HG03469 (cell line): Measurements from ENCODE around the gene THRA.

Experiments used
- ATAC-seq: cut with Tn5 transposase; IDR thresholded peaks from one replicate; pipeline ENCODE4 v1.9.1; 2021; ENCODE audit warnings: mild to moderate bottlenecking, moderate library complexity, moderate number of reproducible peaks; ENCODE audit not compliant: unreplicated experiment

The THRA gene, protein sequence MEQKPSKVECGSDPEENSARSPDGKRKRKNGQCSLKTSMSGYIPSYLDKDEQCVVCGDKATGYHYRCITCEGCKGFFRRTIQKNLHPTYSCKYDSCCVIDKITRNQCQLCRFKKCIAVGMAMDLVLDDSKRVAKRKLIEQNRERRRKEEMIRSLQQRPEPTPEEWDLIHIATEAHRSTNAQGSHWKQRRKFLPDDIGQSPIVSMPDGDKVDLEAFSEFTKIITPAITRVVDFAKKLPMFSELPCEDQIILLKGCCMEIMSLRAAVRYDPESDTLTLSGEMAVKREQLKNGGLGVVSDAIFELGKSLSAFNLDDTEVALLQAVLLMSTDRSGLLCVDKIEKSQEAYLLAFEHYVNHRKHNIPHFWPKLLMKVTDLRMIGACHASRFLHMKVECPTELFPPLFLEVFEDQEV

DNA sequence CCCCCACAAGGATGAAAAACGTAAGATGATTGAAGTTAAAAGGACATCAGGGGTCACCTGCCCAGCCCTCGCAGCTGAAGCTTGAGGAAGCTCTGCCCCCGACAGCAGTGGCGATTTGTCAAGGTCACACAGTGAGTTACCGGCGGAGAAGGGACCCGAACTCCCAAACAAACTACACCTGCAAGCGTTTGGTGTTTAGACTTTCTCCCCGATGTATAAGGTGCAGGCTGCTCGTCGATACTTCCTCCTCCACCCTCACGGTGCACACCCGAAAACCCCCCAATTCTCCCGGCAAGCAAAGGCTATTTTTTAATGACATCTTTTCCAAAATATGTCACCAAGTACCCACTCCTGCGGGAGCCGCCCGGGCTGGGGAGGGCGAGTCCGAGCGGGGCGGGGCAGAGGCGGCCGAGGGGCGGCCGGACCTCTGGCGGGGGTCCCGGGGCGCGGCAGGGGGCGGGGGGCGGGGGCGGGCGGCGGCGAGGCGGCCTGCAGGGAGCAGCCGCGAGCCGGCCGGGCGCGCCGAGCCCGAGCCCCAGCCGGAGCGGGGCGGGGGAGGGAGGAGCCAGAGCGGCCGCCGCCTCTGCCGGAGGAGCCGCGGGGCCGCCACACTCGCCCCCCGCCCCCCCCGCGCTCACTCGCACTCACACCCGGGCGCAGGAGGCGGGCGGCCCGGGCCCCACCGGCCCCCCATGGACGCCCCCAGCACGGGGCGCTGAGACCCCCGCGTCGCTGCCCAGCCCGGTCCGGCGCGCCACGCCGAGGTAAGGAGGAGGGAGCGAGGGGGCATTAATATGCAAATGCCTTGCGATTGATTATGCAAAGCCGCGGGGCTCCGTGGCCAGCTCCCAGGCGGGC is at the start of gene THRA:
Gene THRA (plus strand): TSS at position 637 of the 858 bp plus-strand sequence. CDS start 11,524 bp downstream, outside the sequence.
- ATAC-seq: no peak

DNA sequence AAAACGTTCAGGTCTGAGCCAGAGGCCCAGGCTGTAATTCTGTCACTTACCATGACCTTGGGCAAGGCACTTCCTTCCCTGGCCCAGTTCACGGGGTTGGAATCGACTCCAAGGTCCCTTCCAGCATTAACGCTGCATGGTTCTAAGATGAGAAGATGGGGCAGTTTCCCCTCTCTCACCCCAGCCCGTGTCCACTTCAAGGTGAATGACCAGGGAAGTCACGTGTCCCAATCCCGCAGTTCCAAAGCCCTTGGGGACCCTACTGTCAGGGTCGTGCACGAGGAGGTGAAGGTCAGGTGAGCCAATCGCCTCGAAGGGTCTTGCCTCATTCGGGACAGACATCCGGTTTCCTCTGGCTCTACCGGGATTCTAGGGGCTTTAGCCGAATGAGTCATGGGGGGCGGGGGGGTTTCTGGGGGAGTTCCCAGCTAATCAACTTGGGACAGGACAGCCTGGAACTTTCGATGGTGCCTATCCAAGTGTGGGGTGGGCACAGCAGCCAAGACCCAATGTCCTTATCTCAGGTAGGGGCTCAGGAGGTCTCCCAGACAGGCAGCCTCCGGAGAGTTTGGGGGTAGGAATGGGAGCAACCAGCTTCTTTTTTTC is 48.3 kb upstream of the THRA start:
- ATAC-seq: no peak

- no peak for ATAC-seq
Measured at GRCh38 chr17:40015005-40015997, 47.5 kb upstream of the THRA start, which contains the start of gene CSF3. CSF3 (plus strand) TSS chr17:40015440; CDS start chr17:40015475, 35 bp downstream.

GRCh38 chr17:40015998-40016985 is 46.5 kb upstream of the THRA start:
- no peak for ATAC-seq

DNA sequence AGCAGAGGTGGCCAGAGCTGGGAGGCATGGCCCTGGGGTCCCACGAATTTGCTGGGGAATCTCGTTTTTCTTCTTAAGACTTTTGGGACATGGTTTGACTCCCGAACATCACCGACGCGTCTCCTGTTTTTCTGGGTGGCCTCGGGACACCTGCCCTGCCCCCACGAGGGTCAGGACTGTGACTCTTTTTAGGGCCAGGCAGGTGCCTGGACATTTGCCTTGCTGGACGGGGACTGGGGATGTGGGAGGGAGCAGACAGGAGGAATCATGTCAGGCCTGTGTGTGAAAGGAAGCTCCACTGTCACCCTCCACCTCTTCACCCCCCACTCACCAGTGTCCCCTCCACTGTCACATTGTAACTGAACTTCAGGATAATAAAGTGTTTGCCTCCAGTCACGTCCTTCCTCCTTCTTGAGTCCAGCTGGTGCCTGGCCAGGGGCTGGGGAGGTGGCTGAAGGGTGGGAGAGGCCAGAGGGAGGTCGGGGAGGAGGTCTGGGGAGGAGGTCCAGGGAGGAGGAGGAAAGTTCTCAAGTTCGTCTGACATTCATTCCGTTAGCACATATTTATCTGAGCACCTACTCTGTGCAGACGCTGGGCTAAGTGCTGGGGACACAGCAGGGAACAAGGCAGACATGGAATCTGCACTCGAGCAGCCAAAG is 45.2 kb upstream of the THRA start:
- no peak for ATAC-seq

DNA sequence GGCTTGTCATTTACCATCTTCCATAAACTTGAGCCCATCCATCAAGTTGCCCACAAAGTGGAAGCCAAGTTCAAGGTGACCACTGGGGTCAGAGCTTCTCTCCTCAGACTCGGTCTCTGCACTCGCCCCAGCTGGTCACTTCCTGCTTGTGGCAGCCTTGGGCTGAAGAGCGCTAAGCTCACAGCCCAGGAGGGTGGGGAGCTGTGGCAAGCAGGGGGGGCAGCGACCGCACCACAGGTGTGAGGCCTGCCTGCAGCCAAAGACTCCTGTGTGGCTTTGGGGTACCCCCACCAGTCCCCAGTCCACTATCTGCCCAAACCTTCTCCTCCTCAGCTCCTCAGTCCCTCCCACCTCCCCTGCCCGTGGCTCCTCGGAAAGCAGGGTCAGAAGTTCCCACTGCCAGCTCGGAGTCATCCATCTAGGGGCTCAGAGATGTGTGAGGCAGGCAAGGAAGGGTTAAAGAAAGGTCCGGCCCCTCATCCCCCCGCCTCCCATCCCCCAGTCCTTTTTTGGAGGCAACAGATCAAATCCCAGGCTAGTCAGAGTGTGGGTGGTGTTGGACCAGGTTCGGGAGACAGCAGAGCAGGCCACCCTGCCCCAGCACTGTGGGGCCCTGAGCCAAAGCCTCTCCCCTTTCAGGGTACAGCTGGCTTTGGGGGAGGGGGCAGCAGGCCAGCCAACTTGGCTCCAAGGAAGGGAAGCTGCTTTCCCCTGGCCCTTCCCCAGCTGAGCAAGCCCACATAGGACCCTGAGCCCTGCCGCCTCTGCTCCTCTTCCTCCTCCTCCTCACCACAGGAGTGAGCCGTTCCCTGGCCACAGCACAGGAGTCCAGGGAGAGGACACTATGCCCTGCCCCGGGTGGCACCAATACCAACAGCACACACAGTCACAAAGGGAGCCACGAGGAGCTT is 44.3 kb upstream of the THRA start:
- ATAC-seq: no peak

GRCh38 chr17:40019140-40019991 is 43.4 kb upstream of the THRA start:
- ATAC-seq: no peak

DNA sequence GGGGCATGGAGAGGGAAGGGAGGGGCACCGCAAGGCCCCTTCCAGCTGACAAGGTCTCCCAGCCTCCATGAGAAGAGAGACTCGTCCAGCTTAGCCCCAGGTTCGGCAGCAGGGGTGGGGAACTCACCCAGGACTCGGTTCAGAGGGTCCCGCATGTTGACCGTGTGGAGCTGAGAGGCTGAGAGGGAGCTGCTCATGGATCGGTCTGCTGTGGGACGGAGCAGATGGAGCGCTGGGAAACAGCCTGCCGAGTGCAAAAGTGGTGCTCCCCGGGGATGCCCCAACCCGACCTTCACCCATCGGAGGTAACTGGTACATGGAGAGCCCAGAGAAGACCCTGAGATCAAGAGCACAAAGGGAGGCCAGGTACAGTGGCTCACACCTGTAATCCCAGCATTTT is 42.6 kb upstream of the THRA start:
- ATAC-seq: no peak

DNA sequence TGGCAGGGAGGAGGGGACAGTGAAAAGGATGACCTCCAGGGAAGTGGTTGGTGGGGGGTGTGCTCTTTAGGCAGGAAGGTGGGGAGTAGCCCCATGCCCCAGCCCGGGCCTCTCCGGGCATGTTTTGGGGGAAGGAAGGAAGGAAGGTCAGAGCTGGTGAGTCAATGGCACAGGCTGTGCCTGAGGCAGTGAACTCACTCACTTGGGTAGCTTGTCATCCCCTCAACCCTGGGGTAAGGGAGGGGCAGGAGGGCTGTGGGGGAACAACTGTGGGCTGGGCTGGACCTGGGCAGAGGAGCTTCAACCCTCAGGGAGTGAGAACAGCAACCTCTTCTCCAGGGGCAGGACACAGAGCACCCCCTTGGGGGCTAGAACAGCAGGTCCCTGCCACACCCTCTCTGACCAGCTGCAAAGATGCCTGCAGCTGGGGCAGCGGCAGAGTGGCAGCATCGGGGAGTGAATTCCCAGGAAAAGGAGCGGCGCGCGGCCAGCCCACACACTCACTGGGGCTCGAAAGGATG is 41.3 kb upstream of the THRA start:
- ATAC-seq: no peak

DNA sequence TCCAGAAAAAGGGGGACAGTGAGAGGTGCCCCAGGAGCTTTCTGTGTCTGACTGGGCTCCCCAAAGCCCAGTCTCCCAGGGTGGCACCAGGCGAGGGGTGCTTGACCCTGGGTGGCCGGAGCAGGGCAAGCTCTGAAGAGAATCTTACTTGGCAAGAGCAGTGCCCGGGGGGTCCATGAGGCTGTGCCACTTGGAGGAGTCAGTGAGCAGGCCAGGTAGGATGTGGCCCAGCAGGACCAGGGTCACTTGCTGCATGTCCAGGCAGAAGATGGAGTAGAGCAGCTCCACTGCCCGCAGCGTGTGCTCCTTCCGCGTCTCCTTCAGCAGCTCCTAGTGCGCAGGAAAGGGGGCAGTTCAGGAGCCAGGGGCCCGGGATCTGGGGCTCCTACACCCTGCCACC is 40.3 kb upstream of the THRA start:
- ATAC-seq: no peak

GRCh38 chr17:40022961-40023541 is 39.7 kb upstream of the THRA start:
- no peak for ATAC-seq

DNA sequence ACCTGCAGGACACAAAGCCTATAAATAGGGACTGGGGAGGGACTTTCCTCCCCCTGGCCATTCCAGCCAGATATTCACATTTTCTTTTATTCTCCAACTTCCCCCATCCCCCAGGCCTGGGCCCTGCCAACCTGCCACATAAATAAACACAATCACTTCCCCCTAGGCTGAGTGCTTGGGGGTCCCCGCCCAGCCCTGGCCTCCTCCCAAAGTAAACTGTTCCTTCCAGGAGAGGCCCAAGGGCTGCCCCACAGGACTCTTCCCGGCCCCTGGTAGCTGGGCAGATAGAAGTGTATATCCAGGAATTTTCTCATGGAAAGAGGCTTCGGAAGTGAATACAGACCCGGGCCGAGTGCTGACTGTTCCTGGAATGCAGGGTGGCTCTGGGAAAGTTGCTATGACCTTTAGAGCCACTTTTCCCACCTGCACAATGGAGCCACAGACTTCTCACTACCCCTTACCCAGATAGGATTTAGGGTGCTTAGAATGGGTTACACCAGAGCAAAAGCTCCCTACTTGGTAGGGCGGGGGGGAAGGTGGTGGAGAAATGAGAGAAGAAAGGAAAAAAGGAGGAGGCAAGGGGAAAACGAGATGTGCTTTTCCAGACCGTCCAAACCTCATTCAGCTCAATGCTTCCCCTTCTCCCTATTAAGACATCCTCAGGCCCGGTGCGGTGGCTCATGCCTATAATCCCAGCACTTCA is 39.0 kb upstream of the THRA start:
- ATAC-seq: no peak

GRCh38 chr17:40024901-40025300 is 37.9 kb upstream of the THRA start:
- ATAC-seq: no peak

GRCh38 chr17:40025559-40025958 is 37.2 kb upstream of the THRA start:
- ATAC-seq: no peak
